Skeletal muscle satellite cell (primary cell): Measurements from ENCODE around the gene ARF5.

Experiments
- H3K27me3 ChIP-seq: 2 replicates; pipeline ENCODE4 v1.7.0; 2013; ENCODE audit warnings: low read length; ENCODE audit not compliant: control insufficient read depth, insufficient read depth
- H3K36me3 ChIP-seq: 2 replicates; pipeline ENCODE4 v1.7.0; 2013; ENCODE audit warnings: mild to moderate bottlenecking, control low read depth, low read length; ENCODE audit not compliant: insufficient read depth
- H3K4me1 ChIP-seq: 2 replicates; pipeline ENCODE4 v1.7.0; 2013; ENCODE audit warnings: low read length; ENCODE audit not compliant: control insufficient read depth, insufficient read depth
- H3K4me2 ChIP-seq: 2 replicates; pipeline ENCODE4 v1.7.0; 2013; ENCODE audit warnings: mild to moderate bottlenecking, low read length
- H3K4me3 ChIP-seq: 2 replicates; pipeline ENCODE4 v1.7.0; 2013; ENCODE audit warnings: low read length
- H3K9ac ChIP-seq: 2 replicates; pipeline ENCODE4 v1.7.0; 2013; ENCODE audit warnings: mild to moderate bottlenecking, low read depth, low read length, moderate library complexity
- H3K9me3 ChIP-seq: replicated peaks from 2 replicates; pipeline ENCODE4 v1.7.0; 2013; ENCODE audit warnings: mild to moderate bottlenecking, control low read depth, low read length

ARF5 gene

DNA sequence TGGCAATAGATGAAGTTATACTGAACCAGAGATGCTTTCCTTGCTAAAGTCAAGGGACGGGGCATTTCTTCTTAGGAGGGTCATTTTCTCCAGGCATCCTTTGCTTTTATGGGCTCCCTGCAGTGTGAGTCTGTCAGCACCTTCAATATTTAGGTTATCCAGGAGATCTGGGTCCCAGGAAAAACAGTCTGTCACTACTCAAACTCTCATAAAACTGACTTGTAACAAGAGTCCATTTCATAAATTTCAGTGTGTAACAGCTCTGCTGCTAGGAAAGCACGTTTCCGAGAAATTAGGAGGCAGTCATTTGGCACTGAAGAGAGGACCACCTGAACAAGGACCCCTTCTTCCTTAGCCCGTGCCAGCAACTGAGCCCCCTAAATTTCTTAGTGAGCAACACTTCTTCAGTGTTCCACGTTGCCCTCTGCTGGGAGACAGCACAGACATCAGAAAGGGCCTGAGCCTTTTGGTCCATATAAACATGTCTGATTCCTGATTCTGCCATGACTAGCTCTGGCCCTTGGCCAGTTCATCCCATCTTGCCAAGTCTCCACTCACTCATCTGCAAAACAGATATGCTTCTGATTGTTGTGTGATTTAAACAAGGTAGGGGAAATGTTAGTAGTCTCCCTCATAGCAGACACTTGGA lies 10.1 kb upstream of the ARF5 start:
- Histone ChIP-seq H3K36me3 (peaks cover 42% of the 10 kb centered on the region), H3K4me1 (peaks cover 11% of the 10 kb centered on the region), H3K4me3 (no peak overlapping the region), H3K9ac (no peak overlapping the region), H3K4me2 (no peak overlapping the region), H3K9me3 (no peaks in the 10 kb centered on the region), H3K27me3 (no peaks in the 10 kb centered on the region)

DNA sequence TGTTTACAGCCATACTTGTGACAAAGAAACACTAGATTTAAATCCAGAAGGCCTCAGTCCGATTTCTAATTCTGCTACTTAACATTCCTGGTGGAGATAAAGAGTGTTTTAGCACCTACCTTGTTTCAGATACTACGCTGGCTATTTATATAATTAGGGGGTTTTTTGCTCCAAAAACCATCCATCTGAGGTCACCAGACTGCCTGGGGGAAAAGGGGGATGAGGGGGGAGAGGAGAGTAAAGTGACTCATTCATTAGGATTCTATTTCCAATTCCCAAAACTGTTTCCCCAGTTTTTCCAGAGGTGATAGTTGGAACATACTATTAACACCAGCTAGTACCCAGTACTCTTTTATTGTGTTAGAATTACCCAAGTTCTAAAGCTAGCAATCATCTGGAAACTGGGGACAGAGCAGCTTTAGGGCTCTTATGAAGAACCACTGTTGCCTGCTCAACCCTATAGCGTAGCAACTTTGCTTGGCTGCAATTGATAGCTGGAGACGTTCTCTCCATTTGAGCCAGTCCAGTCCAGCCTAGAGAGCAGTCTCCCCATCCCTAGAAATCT lies 9.4 kb upstream of the ARF5 start:
- H3K4me2 ChIP-seq, result no peak overlapping the region
- H3K27me3 ChIP-seq, result no peaks in the 10 kb centered on the region
- peaks cover 43% of the 10 kb centered on the region for H3K36me3 ChIP-seq
- no peaks in the 10 kb centered on the region for H3K9me3 ChIP-seq
- H3K4me3 ChIP-seq, result no peak overlapping the region
- no peak overlapping the region for H3K9ac ChIP-seq
- H3K4me1 ChIP-seq, result peaks cover 16% of the 10 kb centered on the region

DNA sequence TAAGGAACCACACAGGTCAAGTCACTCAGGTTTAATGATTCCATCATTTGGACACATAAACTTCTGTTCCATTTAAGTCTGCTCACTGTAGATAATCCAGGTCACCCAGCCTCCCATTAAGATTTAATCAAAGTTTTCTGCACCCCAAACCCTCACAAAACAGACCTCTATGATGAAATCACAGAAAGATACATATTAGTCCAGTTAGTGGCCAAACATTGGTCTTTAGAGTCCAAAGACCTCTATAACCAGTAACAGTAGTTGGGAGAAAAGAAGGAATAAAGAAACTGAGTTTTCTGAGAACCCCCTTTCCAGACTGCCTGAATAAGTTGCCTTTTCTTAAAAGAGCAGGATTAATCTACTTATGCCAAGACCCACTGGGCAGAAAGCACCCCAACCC lies 7.6 kb upstream of the ARF5 start:
- Histone ChIP-seq H3K27me3 (no peaks in the 10 kb centered on the region), H3K36me3 (peaks cover 43% of the 10 kb centered on the region), H3K4me3 (no peak overlapping the region), H3K4me2 (no peak overlapping the region), H3K9ac (no peak overlapping the region), H3K9me3 (no peaks in the 10 kb centered on the region), H3K4me1 (peaks cover 27% of the 10 kb centered on the region)

DNA sequence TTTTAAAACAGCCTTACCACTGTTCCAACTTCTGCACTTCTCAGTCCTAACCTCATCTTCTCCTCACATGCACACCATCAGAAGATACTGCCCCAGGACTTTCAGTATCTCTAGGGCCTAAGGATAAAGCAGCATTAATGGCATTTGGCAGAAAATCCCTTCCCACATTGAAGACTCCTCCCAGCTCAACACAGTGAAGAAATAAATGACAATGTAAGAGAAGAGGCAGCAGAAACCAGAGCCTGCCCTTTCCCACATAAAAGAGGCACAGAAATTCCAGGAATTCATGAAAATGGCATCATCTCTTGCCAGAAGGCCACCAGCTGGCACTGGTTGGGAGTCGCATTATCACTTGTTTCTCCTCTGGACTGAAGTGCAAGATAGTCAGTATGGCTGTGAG lies 6.5 kb upstream of the ARF5 start:
- Histone ChIP-seq H3K36me3 (peaks cover 43% of the 10 kb centered on the region), H3K4me1 (peaks cover 30% of the 10 kb centered on the region)

GRCh38 chr7:127582361-127582760 lies 5.8 kb upstream of the ARF5 start:
- Histone ChIP-seq H3K4me1 (peaks cover 30% of the 10 kb centered on the region), H3K9ac (no peak overlapping the region), H3K36me3 (peaks cover 43% of the 10 kb centered on the region), H3K4me2 (peak overlapping the region; percentile 1), H3K4me3 (no peak overlapping the region), H3K27me3 (no peaks in the 10 kb centered on the region), H3K9me3 (no peaks in the 10 kb centered on the region)

More for the DNA sequence above, 6.5 kb upstream of the ARF5 start:
- Histone ChIP-seq H3K9me3 (no peaks in the 10 kb centered on the region), H3K4me3 (no peak overlapping the region), H3K27me3 (no peaks in the 10 kb centered on the region), H3K4me2 (peak overlapping the region; percentile 1), H3K9ac (no peak overlapping the region)

- Histone ChIP-seq H3K4me2 (peak overlapping the region; percentile 98), H3K9me3 (no peaks in the 10 kb centered on the region), H3K4me1 (peaks cover 40% of the 10 kb centered on the region), H3K9ac (peak overlapping the region; percentile 96), H3K27me3 (no peaks in the 10 kb centered on the region), H3K4me3 (peak overlapping the region; percentile 96), H3K36me3 (peaks cover 33% of the 10 kb centered on the region)
These were observed 3.6 kb upstream of the ARF5 start for GRCh38 chr7:127584648-127585043.

DNA sequence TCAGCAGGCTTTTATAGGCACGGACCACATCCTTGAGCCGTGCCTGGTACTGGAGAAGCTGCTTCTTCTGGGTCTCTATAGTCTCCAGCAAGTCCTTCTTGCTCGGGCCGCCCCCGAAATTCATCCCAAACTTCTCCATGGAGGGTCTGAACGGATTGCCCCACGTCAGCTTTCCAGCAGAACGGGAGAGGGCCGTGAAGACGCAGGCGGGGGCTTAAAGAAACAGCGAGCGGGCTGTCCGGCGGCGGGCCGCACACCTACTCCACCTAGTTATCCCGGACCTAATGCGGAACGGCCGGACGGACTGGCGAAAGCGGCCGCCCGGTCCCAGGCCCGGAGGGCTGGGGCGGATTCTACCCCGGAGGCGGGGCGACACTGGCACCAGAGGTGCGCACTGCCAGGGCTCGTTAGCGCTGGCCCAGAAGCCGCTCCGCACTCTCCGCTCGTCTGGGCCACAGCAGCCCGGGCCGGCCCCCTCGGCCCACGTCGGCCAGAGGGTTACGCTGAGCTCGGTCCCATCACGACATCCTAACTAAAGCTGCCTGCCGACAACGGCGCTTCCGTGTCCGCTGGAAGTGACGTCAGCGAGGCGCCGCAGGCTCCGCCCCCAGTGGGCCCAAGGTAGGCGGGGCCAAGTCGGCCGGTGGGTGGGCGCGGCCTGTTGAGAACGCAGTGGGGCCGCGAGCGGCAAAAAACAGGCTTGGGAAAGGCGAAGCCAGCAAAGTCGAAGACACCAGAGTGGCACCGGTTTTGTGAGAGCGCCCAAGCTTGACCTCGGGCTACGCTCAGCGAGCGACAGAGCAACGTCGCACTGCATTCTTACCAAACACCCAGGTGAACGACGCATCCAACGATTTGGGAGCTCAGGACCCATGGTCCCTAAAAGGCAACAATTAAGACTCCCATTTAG lies 2.9 kb upstream of the ARF5 start, which contains the start of gene GCC1:
Gene GCC1 (minus strand): TSS at position 553 of the 910 bp plus-strand sequence. CDS start 414 bp downstream, at position 139.
- Histone ChIP-seq H3K27me3 (no peaks in the 10 kb centered on the region), H3K36me3 (peaks cover 32% of the 10 kb centered on the region), H3K4me1 (peaks cover 43% of the 10 kb centered on the region), H3K9ac (peak within 1 kb of the TSS; percentile 96), H3K4me2 (peak within 1 kb of the TSS; percentile 98), H3K9me3 (no peaks in the 10 kb centered on the region), H3K4me3 (peak within 1 kb of the TSS; percentile 96)

DNA sequence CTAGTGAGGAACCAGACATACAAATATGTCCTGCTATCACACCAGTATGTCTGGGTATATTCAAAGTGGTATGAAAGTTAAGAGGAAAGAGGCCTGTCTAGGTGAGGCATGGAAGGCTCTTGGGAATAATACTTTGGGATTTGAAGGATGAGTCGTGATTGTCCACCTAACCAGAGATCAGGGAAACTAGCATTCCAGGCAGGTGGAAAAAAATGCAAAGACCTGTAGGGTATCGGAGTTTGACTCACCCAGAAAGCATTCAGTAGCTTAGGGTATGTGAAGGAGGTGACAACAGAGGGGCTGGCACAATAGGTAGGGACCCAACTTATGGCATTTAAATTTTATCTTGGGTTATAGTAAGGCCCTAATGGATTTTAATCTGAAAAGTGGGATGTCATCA lies 1.9 kb upstream of the ARF5 start:
- Histone ChIP-seq H3K27me3 (no peaks in the 10 kb centered on the region), H3K9ac (no peak overlapping the region), H3K9me3 (no peaks in the 10 kb centered on the region), H3K4me2 (no peak overlapping the region), H3K36me3 (peaks cover 32% of the 10 kb centered on the region), H3K4me1 (peaks cover 43% of the 10 kb centered on the region), H3K4me3 (no peak overlapping the region)

- Histone ChIP-seq H3K4me2 (peak overlapping the region; percentile 99), H3K9me3 (no peaks in the 10 kb centered on the region), H3K36me3 (peaks cover 26% of the 10 kb centered on the region), H3K4me1 (peaks cover 37% of the 10 kb centered on the region), H3K4me3 (peak overlapping the region; percentile 99), H3K9ac (peak overlapping the region; percentile 95), H3K27me3 (no peaks in the 10 kb centered on the region)
These were observed 570 bp upstream of the ARF5 start for GRCh38 chr7:127587663-127588018.

DNA sequence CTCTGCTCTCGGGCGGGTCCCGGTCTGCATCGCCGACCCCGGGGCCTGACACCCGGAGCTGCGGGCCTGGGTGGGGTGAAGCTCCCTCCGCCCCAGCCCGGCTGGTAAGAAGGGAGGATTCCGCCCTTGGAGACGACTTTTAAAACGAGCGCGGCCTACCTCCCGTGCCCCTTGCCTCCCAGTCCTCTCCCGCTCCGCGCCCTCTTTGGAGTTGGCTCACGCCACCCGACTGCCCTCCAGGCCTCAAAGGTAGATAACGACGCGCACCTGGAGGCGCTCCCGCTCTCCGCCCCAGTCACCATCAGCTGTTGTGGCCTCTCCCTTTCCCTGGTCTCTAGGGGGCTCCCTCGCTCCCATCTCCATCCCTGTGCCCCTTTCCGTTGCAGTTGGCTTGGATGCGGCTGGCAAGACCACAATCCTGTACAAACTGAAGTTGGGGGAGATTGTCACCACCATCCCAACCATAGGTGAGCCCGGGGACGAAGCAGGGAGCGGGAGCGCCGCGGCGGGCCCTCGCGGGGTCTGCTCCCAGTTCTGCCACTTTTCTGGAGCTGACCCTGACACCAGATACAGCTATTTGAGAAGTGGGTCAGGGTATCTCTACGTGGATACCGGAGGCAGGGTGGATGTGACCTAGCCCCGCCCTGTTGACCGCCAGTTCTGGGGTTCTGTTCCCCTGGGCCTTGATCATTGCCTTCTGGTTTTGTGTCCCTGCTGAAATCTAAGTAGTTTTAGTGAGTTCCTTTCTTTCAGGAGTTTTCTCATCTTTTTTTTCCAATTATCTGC lies 679 bp downstream of the ARF5 start:
- Histone ChIP-seq H3K9ac (peak overlapping the region; percentile 95), H3K36me3 (peaks cover 19% of the 10 kb centered on the region), H3K9me3 (no peaks in the 10 kb centered on the region), H3K4me3 (peak overlapping the region; percentile 99), H3K27me3 (no peaks in the 10 kb centered on the region), H3K4me1 (peaks cover 25% of the 10 kb centered on the region), H3K4me2 (peak overlapping the region; percentile 91)

GRCh38 chr7:127589896-127590295 lies 1.7 kb downstream of the ARF5 start:
- H3K4me3 ChIP-seq, result peak overlapping the region; percentile 99
- H3K36me3 ChIP-seq, result peaks cover 19% of the 10 kb centered on the region
- H3K4me1 ChIP-seq, result peaks cover 17% of the 10 kb centered on the region
- no peaks in the 10 kb centered on the region for H3K27me3 ChIP-seq
- no peaks in the 10 kb centered on the region for H3K9me3 ChIP-seq
- peak overlapping the region; percentile 91 for H3K4me2 ChIP-seq
- no peak overlapping the region for H3K9ac ChIP-seq
